ENCODE data around the gene SKOR1. TPM values are rescaled to one million over a fixed set of nuclear protein-coding genes. Genes with fewer than 3 reads are reported as not detected.

SKOR1 gene
- total and polyA plus RNA-seq, 2 of the 8 experiments (the other 6 are each of a cell fraction or from before 2014, with no cell fraction given): 0.03 to 0.11 TPM

DNA sequence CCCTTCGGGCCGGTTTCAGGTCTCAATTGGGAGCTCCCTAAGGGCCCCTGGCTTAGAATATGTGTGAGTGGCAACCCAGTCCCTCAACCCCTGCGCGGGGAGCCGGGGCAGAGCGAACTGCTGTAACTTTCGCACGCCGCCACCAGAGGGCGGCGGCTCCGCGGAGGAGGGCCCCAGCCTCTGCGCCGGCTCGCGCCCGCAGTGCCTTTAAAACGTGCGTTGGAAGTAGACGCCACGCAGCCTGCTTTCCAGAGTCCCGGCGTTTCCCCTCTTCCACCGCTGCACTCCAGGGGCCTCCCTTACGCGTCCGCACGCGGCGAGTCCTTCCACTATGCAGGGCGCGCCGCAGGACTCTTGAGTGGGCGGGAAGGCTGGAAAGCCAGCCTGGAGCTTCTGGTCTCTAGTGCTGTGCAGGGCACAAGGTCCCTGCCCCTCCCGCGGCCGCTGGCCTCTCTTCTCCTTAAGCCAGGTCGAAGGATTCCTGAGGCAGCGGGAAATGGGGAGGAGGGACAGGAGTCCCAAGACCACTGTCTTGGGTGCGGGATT is 38.2 kb downstream of the SKOR1 start:
- Histone ChIP-seq H3K79me1 (ENCODE audit: low read depth, low read length) (no peaks in the 10 kb centered on the region), H3K9ac (replicated peaks in 1 of 4; ENCODE audit: extremely low read depth in 1 of 4, low read depth in 3 of 4, low read length in 3 of 4) (0 out of 7 replicates have a peak overlapping the region, but pooled peaks of 1 of the 4 experiments have one; percentile 9), H3K23ac (ENCODE audit: insufficient read length) (no peak overlapping the region), H2BK5ac (ENCODE audit: low read depth, low read length) (no peak overlapping the region), H3K18ac (ENCODE audit: extremely low read depth, low read length) (peak overlapping the region; percentile 94), H3K56ac (replicated peaks; ENCODE audit: insufficient read length, low read depth, low read length) (no peak overlapping the region), H3K79me2 (ENCODE audit: control insufficient read depth in 1 of 2, insufficient read depth in 2 of 2, low read length in 2 of 2) (no peaks in the 10 kb centered on the region), H2AK5ac (ENCODE audit: low read depth, low read length) (no peak overlapping the region), H4K8ac (ENCODE audit: extremely low read depth, insufficient read depth, low read length) (peak overlapping the region; percentile 66), H3K36me3 (ENCODE audit: control insufficient read depth in 2 of 4, insufficient read depth in 4 of 4, low read length in 3 of 4) (no peaks in the 10 kb centered on the region), H3K4me2 (ENCODE audit: insufficient read depth in 1 of 2, low read depth in 2 of 2, low read length in 2 of 2) (peak overlapping the region; percentile 35 to 77; a peak in 3 of 4 replicates), H3K9me3 (ENCODE audit: insufficient read depth in 2 of 2, low read depth in 1 of 2, low read length in 1 of 2) (no peaks in the 10 kb centered on the region), H3K14ac (ENCODE audit: insufficient read length) (no peak overlapping the region), H3K4ac (replicated peaks; ENCODE audit: insufficient read length, low read depth, low read length) (no peak overlapping the region), H3K27ac (ENCODE audit: low read depth, low read length) (no peak overlapping the region), H2AFZ (ENCODE audit: low read length) (peak overlapping the region; percentile 77), H3K4me3 (ENCODE audit: extremely low read depth in 1 of 4, insufficient read depth in 2 of 4, low read depth in 3 of 4, low read length in 4 of 4) (peak overlapping the region; percentile 12 to 54 (median 46); a peak in 5 of 8 replicates), H2BK15ac (ENCODE audit: low read length) (no peak overlapping the region), H3K27me3 (replicated peaks in 1 of 4; ENCODE audit: control insufficient read depth in 3 of 4, extremely low read depth in 1 of 4, insufficient read depth in 3 of 4, low read length in 3 of 4) (peaks cover 0 to 4% (median 1%) of the 10 kb centered on the region in 4 experiments; a peak in 3 of 7 replicates), H2BK12ac (ENCODE audit: low read depth, low read length) (no peak overlapping the region), H2BK120ac (replicated peaks; ENCODE audit: low read depth, low read length) (no peak overlapping the region), H3K4me1 (replicated peaks in 1 of 4; ENCODE audit: control insufficient read depth in 3 of 4, insufficient read depth in 4 of 4, low read length in 3 of 4) (peaks cover 0 to 15% (median 5%) of the 10 kb centered on the region in 4 experiments; a peak in 5 of 7 replicates), H4K91ac (replicated peaks; ENCODE audit: insufficient read length, low read length) (no peak overlapping the region), H2BK20ac (ENCODE audit: low read length) (no peak overlapping the region), H4K20me1 (replicated peaks in 1 of 2; ENCODE audit: control insufficient read depth in 1 of 2, insufficient read depth in 2 of 2, low read length in 2 of 2) (no peaks in the 10 kb centered on the region), H4K5ac (ENCODE audit: insufficient read length, low read depth, low read length) (no peak overlapping the region), H3K23me2 (ENCODE audit: low read depth, low read length) (no peaks in the 10 kb centered on the region; the same call in 1 of the 2 replicates)
- peak in 1 of 2 experiments; percentile 86 for DNase-seq (ENCODE audit: low read depth in 1 of 2, low spot score in 2 of 2)
- WGBS, 2 experiments (ENCODE audit: extremely low coverage in 1 of 2, insufficient coverage in 1 of 2, insufficient read length in 1 of 2, insufficient replicate concordance in 2 of 2, low coverage in 1 of 2, low lambda C conversion rate in 2 of 2, missing lambda C conversion rate in 1 of 2): 2% methylated on average over 36 of the region's 41 CpGs; no CpG with 5 or more reads in 1 of the 2 experiments
- ChIA-PET POLR2A (ENCODE audit: partially characterized antibody) (interaction anchor here (0.6 to 2.9 kb wide), 11 partner anchors 10 to 365 kb away, joined by 3 to 10 read pairs (median 4); partner anchors contain the start of gene PIAS1), CTCF (ENCODE audit: partially characterized antibody) (interaction anchor here (0.5 to 2.7 kb wide), 38 partner anchors 8 to 1061 kb away, joined by 3 to 33 read pairs (median 4); no protein-coding TSS in a partner anchor)
- no peak for FAIRE-seq
- TF ChIP-seq CTBP2 (IDR thresholded peaks at IDR 0.05; ENCODE audit: borderline replicate concordance, insufficient read depth, insufficient read length, low read length) (no peak), EZH2 (IDR thresholded peaks at IDR 0.05; ENCODE audit: low read depth, low read length, severe bottlenecking) (no peak), MAFK (IDR thresholded peaks at IDR 0.05; ENCODE audit: low read depth, low read length) (no peak), CBX5 (IDR thresholded peaks at IDR 0.05; ENCODE audit: low read depth, low read length) (no peak), SIRT6 (IDR thresholded peaks at IDR 0.05; ENCODE audit: low read length) (no peak), SRF (IDR thresholded peaks at IDR 0.05; ENCODE audit: low read depth, low read length) (no peak), CBX8 (IDR thresholded peaks at IDR 0.05; ENCODE audit: borderline replicate concordance, low read depth, low read length) (no peak)
- TF ChIP-seq, protein P1, sequence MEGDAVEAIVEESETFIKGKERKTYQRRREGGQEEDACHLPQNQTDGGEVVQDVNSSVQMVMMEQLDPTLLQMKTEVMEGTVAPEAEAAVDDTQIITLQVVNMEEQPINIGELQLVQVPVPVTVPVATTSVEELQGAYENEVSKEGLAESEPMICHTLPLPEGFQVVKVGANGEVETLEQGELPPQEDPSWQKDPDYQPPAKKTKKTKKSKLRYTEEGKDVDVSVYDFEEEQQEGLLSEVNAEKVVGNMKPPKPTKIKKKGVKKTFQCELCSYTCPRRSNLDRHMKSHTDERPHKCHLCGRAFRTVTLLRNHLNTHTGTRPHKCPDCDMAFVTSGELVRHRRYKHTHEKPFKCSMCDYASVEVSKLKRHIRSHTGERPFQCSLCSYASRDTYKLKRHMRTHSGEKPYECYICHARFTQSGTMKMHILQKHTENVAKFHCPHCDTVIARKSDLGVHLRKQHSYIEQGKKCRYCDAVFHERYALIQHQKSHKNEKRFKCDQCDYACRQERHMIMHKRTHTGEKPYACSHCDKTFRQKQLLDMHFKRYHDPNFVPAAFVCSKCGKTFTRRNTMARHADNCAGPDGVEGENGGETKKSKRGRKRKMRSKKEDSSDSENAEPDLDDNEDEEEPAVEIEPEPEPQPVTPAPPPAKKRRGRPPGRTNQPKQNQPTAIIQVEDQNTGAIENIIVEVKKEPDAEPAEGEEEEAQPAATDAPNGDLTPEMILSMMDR (IDR thresholded peaks at IDR 0.05; ENCODE audit: control extremely low read depth in 1 of 3, insufficient read depth in 1 of 3, low read depth in 1 of 3, low read length in 3 of 3): peak; percentile 83 to 91 (median 84)
- TF ChIP-seq, protein P2, sequence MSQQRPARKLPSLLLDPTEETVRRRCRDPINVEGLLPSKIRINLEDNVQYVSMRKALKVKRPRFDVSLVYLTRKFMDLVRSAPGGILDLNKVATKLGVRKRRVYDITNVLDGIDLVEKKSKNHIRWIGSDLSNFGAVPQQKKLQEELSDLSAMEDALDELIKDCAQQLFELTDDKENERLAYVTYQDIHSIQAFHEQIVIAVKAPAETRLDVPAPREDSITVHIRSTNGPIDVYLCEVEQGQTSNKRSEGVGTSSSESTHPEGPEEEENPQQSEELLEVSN (IDR thresholded peaks at IDR 0.05): peak; percentile 87
